A172 (cell line): Measurements from ENCODE around the gene GAPVD1. TPM values are rescaled to one million over a fixed set of nuclear protein-coding genes. Genes with fewer than 3 reads are reported as not detected.
"Not testable (repeated sequence)": the region's sequence is repeated elsewhere in the genome, so short reads cannot be mapped to it uniquely, and the experiment has no call there.

Experiments
- DNase-seq: peaks from one replicate; pipeline ENCODE4 v3.0.0-alpha.2; 2015; ENCODE audit warnings: low spot score
- total RNA-seq: library from RNA; depleted of rRNA; stranded (reverse); fragments of >200 nt; shearing (Covaris generic); gene quantifications from 2 replicates; pipeline ENCODE4 v1.2.3, GENCODE V29; 2014

Gene GAPVD1
- total RNA-seq, 1 experiment from 2014 or later = 58.8 TPM

DNA sequence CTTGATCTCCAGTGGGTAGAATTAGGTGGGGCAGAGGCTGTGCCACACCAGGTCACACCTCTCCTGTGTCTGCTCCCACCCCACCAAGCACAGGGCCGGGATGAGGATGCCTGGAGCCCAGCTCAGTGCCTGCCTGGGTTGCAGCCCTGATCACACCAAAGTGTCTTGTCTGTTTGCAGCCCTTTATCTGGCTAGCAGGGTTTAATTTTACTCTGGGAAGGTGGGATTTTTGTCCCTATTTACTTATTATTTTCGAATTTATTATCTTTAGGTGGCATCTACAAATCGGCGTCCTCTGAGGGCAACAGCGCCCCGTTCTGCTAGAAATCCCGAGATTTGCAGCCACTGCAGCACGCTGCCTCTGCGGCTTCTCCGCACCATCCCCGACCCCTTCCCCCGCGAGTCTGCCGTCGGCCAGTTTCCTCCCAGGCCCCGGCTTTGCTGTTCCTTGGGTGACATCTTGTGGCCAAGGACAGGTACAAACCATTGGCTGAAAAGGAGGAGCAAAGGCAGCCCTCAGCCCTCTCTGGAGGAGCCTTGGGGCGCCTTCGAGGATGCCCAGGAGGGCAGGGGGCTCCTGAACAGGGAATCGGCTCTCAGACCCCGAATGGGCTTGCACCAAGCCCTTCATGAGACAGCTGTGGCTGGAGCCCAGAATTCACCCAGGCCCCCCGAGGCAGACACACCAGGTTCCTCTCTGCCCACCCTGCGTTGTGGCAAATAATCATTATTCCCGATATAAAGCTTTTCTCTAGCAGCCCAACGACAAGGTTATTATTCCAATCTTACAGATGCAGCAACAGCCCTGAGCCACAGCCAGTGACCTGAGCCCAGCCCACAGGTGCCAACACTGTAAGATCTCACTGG is 113.0 kb downstream of the GAPVD1 start:
- peak; percentile 66 for DNase-seq

DNA sequence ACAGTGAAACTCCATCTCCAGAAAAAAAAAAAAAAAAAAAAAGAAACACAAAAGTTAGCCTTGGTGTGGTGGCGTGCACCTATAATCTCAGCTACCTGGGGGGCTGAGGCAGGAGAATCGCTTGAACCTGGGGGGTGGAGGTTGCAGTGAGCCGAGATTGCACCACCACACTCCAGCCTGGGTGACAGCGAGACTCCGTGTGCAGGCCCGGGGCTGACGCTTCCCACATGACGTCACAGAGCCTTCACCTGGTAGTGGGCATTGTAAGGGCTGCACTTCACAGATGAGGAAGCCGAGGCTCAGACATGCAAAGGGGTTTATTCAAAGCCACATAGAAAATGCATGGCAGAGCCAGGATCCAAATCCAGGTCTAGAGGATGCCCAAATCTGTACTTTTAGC is 114.2 kb downstream of the GAPVD1 start:
- no peak for DNase-seq

DNA sequence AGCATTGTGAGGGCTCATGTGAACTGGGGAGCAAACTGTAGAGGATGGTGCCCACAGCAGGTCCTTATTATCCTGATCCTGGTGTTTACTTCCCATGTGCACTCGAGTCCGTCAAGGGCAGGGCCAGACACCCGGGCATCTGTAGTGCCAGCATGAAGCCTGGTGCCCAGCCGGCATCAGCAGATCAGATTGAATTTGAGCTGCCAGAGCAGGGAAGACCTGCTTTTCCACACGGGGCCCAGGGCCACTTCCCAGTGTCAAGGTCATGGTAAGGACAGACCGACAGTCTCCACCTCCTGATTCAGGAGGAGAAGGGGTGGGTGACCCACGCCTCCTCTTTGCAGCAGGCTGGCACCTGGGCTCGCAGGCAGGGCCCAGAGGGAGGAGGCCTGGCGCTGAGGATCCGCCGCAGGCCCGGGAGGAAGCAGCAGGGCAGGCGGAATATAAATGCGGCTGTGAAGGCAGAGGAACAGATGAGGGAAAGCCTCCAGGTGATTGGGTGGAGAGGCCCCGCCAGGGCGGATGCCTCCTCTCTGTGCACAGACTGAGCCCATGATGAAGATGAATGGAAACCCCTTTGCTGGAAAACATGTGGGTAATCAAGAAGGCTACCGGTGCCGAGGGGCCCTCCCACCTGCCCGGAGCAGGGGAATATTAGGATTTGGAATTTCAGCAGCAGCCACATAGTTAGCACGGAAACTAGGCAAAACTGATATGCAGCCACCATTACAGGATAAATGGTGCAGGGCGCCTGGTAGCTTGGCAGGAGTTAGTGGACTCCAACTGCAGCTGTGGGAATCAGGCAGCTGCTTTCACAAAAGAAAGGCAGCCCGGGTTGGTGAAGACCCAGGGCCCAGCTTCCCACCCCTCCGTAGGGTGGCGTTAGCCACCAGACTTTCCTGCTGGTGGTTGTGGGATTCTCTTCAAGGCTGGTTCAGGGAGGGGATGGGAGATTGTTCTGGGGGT is 114.9 kb downstream of the GAPVD1 start:
- DNase-seq = no peak

DNA sequence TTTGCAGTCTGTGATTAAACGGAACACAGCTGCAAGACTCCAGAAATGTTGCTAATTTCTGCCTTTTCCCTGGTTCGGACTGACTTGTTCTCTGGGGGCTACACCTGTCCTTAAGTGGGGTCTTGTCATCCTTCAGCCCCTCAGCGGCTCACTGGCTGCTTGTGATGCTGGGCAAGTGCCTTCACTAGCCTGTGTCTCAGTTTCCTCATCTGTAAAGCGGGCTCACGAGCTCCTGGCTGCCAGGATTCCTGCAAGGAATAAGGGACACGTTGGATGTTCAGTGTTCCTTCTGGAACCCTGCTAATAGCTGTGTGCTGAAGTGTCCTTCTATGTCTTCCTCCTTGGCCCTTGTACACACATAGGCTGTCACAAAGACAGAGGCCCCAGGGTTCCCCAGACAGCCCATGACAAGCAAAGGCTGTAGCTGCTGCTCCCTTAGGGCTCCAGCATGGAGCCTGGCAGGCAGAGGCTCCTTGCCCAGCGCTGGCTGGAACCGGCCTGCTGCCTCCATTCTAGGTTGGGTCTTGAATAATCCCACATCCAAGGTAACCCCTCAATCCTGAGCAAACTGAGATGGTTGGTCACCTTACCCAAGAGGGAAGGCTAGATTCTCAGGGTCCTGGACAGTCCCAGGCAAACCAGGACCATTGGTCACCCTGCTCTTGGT is 116.1 kb downstream of the GAPVD1 start:
- DNase-seq = no peak

DNA sequence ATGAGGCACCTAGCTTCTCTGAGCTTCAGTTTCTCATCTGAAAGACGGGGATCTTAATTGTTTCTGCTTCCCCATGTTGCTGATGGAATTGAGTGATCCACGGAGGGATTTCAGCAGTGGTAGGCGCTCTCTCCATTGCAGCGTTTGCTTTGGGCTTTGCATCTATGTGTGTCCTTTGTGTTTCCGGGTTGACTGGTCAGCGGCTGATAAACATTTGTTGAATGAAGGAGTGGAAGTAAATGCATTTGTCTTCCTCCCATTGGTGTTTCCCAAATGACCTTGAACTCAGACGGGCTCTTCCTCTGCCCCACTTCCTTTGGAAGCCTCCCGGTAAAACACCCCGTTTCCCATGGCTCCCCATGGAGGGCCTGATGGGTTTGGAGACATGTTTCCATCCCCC is 117.2 kb downstream of the GAPVD1 start:
- no peak for DNase-seq

DNA sequence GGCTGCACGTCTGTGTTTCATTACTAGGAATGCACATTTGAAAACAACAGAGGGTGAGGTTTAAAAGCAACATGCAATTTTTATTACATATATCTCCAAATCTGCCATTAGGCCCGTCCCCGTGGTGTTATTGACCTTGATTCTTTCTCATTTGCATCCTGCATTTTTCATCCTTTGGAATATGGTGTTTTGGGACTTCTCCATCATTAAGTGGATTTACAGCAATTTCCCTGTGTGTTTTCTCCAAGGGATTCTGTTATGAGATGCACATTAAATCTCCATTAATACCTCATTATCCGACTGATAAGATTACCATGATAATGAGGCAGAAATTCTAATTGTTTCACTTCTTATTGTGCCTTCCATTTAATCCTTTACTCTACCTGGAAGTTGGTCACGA is 117.6 kb downstream of the GAPVD1 start:
- DNase-seq = no peak

DNA sequence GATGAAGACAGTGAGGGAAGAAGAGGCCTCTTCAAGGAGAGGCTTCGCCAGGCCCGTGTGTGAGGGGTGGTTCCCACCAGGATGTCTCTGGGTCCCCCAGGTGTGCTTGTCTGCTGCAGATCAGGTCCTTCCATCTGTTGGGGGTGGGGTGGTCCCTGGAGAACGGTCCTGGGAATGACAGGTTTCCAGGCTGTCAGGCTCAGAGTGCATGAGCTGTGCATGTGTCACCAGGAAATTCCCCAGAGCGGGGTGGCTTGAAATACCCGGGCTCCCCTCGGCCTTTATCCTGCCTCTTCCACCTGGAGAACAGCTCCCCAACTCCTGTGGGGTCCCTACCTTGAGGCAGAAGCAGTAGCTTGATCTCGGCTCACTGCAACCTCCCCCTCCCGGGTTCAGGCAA is 118.8 kb downstream of the GAPVD1 start:
- DNase-seq = peak; percentile 70

DNA sequence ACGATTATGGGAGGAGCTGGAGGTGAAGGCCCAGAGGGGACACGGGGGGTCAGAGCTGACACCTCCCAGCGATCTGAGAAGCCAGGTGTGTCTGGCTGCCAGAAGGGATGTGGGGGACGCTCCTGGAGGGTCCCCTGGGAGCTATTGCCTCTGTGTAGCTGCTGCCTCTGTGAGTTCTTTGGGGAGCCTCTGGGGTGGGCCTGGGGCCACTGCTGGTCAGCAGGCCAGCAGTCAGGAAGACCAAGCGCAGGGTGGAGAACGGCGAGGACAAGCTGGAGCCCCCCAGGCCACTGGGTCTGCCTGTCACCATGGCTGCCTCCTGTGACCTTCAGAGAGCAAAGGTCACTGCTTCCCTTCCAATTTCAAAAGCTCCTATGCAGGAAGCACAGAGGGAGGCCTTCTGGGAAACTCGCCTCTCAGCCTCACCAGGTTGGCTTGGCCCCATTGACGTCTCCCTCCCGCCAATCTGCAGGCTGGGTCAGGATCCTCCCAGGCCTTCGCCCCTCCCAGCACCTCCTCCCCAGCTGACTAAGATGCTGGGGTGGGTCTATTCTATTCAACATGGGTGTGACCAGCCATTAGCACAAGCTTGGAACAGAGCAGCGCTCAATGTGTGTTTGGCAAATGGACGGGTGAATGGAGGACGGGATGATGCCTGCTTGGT is 126.4 kb downstream of the GAPVD1 start:
- no peak for DNase-seq

DNA sequence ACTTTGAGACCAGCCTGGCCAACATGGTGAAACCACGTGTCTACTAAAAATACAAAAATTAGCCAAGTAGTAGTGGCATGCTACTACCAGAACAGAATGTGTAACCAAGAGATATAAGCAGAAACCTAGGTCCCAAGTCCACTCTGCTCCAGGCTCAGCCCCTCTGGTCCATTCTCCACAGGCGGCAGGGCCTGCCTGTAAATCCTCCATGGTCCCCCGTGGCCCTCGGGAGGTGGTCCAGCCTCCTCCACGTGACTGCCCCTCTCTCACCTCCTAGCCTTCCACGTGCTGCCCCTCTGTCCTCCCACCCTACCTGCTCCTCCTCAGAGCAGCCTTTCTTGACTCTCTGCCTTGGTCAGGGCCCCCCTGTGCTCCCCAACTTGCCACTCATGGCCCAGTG is 127.4 kb downstream of the GAPVD1 start:
- DNase-seq = no peak

DNA sequence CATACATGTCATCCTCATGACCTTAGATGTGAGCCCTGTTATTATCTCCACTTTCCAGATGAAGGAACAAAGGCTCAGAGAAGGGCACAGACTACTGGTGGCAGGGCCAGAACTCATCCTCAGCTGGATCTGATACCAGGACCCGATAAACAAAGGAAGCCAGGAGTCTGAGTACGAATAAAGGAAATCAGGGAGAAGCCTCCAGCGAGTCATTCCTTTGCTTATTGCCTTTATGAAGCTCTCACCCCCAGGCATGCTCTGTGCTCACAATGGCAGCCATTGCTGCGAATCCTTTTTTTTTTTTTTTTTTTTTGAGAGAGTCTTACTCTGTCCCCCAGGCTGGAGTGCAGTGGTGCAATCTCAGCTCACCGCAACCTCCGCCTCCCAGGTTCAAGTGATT is 130.1 kb downstream of the GAPVD1 start:
- DNase-seq = peak; percentile 50

DNA sequence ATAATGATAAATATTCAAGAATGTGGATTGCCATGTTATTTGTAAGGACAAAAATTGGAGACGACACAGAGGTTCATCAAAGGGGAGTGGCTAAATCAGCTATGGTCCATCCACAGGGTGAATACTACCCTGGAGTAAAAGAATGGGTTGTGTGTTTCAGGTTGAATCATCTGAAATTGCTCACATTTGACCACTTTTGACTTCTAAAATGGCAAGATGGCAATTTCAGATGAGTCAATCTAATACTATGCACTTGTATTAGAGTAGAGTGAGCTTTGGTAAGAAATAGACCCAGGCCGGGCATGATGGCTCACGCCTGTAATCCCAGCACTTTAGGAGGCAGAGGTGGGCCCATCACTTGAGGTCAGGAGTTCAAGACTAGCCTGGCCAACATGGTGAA is 131.8 kb downstream of the GAPVD1 start:
- peak; percentile 72 for DNase-seq

DNA sequence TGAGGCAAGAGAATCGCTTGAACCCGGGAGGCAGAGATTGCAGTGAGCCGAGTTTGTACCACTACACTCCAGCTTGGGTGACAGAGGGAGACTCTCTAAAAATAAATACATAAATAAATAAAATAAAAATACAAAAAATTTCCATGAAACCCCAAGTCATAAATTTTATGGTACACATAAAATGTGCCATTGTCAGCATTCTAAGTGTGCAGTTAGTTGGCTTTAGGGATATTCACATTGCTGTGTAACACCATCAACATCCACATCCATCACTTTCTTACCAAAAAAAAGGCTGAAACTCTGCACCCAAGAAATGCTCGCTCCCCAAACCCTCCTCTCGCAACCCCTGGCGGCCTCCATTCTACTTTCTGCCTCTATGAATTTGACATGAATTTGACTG is 135.2 kb downstream of the GAPVD1 start:
- no peak for DNase-seq

DNA sequence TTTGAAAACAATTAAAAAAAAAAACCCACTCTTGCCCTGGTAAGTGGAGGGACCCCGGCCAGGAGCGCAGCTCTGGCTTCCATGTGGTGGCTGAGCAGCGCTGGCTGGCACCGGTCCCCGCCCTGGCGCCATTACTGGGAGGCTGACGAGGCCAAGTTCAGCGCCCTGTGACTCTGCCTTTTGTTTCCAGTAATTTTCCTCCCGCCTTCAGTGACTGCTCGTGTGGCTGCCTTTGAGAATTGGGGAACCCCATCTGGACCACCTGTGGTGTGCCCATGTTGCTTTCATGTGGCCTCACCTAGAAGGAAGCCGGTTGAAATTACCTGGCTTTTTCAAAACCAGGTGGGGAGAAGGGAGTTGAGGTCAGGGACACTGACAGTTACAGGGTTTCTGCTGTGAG is 136.1 kb downstream of the GAPVD1 start:
- no peak for DNase-seq

DNA sequence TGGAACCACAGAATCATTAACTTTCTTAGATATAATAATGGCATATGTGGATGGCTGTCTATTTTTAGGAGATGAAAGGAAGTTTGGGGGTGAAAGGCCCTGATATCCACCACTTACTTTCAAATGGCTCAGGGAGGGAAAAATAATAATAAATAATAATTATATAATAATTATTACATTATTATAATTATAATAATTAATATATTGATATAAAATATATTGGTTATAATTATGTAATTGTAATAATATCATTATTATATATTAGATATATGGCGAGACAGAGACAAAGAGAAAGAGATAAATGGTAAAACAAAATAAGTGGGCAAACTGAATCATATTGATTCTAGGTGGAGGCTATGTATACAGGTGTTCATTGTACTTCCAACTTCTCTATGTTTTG is 136.6 kb downstream of the GAPVD1 start:
- DNase-seq = no peak

DNA sequence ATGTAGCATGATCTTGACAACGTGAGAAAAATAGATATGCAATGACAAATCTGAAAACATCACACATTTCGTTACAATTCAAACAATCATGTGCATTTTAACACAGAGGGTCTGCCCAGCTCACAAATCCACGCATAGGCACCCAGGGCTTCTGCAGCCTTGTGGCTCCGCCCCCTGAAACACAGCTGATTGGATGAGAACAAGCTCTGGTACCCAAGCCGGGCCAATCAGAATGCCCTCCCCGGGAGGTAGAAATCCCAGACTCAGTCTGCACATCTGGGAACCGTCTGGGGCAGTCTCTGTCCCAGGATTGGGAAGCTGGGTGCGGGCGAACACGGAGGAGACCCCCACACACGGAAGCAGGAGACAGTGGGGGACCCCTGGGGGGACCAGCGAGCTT is 137.5 kb downstream of the GAPVD1 start:
- DNase-seq = no peak

DNA sequence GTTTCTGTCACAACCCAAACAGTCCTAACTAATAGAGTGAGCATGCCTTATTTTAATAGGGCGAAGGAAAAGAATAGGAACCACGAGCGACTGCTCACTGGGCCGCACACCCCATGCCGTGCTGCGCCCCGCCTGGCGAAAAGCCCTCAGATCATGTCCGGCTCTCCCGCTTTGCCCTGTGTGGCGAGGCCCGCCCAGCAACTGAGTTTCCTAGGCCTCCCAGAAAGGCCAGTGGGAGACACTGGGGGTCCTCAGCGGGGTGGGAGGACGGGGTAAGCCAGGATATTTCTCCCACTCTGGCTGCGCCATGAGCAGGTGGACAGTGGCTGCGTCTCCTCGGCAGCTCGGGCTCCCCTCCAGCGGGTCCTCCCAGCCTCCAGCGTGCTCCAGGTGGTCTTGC is 138.0 kb downstream of the GAPVD1 start:
- DNase-seq = no peak

DNA sequence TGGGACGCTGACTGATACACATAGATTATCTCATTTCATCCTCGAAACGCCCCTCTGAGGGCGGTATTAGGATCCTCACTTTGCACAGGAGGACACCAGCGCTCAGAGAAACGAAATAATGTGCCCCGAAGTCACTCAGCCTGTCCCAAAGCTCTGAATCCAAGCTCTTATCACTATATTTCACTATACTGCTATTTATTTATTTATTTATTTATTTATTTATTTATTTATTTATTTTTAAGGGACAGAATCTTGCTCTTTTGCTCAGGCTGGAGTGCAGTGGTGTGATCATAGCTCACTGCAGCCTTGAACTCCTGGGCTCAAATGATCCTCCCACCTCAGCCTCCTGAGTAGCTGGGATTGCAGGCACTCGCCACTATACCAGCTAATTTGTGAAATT is 138.6 kb downstream of the GAPVD1 start:
- not testable (repeated sequence) for DNase-seq

DNA sequence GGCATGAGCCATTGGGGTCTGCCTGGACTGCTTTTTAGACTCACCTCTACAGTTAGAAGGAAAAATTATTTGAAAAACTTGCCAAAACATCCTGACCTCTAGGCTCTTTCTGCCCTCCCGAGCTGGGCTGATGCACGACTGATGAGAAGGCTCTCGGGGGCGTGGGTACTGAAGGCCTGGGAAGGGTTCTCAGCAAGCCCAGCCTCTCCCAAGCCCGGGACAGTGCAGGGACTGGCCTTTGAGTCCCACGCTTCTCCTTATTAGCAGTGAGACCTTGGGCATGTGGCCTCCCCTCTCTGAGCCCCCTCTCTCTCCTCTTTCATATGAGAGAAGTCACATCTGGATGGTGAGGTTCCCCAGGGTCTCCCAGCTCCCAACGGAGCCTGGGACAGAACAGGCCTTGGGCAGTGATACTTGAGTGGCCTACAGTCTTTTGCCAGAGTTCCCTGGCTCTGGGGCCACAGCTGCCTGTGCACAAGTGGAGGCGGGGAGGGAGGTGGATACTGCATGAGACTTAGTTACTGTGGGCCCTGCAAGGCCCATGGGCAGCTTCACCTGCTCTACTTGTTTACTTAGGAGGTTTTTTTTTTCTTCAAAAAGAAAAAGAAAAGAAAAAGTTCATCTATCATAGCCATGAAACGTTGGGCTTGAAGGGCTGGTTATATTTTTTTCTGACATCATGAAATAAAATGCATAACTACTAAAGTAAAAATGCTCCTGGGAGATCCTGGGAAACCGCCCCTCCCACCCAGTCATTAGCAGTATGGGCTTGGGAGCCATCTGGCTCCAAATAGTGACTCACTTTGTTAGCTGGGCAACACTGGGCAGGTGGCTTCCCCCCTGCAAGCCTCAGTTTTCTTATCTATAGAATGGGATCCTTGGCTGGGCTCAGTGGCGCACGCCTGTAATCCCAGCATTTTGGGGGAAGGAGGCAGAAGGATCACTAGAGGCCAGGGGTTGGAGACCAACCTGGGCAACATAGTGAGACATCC is 139.4 kb downstream of the GAPVD1 start:
- peak; percentile 62 for DNase-seq

DNA sequence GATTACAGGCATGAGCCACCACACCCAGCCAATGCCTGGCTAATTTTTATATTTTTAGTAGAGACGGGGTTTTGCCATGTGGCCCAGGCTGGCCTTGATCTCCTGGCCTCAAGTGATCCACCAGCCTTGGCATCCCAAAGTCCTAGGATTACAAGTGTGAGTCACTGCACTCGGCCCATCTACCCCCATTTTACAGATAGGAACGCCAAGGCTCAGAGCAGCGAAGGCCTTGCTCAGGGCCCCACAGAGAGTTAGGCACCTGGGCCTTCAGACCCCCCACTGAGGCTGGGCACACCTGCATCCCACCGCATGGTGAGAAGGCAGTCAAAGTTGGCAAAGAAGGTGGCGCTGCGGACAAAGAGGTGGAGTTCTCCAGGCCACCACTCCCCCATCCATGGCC is 143.1 kb downstream of the GAPVD1 start:
- DNase-seq = no peak
